Limb (tissue), 2 donors: Measurements from ENCODE around the gene NFATC4.
"Not testable (repeated sequence)": the region's sequence is repeated elsewhere in the genome, so short reads cannot be mapped to it uniquely, and the experiment has no call there.

Experiments used
- DNase-seq, 2 donors: peaks; one replicate each; pipeline ENCODE4 v3.0.0-alpha.2; 2016; ENCODE audit errors: extremely low spot score in 2 of 2

Gene NFATC4

DNA sequence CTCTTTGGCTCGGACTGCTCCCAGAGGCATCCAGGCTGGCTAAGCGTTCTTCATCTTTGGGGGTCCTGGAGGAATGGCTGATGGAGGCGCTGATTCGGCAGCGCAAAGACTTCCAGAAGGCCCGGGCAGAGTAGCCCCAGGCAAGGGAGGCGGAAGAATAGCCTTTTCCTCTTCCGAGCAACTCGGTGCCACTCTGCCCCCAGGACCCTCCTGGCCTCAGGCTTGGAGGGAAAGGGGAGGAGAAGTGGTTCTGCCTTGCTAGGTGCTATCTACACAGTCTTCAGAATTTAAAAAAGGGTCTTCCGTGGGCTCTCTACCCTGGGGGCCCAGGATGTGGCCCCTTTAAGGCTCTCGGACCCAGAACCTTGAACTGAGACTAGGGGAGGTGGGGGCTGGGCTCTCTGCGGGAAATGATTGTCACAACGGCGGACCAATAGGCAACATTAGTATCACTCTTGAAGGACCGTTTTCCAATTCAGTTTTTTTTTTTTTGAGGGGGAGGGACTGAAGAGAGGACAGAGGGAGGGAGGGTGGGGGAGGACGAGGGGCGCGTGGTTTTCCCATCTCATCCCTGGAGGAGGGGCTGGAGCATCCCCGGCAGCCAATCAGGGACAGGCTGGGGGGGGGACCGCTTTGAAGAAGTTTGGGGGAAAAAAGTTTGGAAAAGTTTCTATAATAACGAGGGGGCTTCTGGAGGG lies at the start of gene NFATC4:
NFATC4 (plus strand) TSS at position 671 of the 698 bp plus-strand sequence. CDS start 157 bp downstream, outside the sequence.
- DNase-seq = peak; percentile 90 to 92

DNA sequence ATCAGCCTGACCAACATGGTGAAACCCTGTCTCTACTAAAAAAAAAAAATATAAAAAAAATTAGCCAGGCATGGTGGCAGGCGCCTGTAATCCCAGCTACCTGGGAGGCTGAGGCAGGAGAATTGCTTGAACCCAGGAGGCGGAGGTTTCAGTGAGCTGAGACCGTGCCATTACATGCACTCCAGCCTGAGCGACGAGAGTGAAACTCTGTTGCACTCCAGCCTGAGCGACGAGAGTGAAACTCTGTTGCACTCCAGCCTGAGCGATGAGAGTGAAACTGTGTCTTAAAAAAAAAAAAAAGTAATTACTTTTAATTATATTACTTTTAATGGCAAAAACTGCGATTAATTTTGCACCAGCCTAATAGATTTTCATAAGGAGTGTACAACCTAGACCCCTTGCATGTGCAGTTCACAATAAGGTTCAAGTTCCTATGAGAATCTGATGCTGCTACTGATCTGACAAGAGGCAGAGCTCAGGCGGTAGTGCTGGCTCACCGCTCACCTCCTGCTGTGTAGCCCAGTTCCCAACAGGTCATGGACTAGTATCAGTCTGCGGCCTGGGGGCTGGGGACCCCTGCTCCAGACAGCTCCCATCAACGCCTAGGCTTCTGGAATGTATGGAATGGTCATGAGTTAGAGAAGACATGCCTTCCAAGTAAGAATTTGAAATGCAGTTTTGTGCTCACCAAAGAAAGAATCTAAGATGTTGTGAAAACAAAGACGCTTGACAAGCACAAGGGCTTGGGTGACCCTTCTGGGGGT lies 46.6 kb upstream of the NFATC4 start:
- DNase-seq = no peak

DNA sequence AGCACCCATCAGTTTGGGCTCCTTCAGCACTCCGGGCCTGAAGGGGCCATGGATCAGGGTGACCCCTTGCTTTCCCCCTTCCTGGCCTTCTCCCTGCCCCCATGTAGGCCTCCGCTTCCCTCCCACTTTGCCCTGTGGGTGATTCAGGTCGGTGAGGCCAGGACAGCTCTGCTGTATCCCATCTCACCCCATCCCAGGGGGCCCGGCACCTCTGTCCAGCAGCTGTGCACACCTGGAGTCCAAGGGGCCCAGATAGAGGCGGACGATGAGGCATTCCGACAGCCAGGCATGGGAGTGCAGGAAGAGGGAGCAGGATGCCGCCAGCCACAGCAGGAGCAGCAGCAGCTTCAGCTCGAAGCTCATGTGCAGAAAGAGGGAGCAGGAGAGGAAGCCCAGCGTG lies 45.3 kb upstream of the NFATC4 start:
- no peak for DNase-seq

DNA sequence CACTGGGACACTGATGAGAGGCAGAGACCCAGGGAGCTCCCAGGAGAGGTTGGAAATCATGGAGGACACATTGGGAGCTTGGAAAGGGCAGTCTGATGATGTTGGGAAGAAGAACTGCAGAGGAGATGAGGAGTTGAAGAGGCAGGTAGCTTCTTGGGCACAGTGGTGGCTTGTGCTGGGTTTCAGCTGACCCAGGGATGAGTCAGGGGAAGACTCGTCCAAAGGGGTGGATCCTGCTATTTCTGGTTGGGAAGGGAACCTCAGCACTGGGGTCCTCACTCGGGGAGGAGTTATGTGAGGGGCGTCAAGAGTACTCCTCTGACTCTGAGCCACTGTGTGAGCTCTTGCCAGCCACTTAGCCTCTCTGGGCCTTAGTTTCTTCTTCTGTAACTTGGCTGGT lies 44.6 kb upstream of the NFATC4 start:
- DNase-seq = no peak

DNA sequence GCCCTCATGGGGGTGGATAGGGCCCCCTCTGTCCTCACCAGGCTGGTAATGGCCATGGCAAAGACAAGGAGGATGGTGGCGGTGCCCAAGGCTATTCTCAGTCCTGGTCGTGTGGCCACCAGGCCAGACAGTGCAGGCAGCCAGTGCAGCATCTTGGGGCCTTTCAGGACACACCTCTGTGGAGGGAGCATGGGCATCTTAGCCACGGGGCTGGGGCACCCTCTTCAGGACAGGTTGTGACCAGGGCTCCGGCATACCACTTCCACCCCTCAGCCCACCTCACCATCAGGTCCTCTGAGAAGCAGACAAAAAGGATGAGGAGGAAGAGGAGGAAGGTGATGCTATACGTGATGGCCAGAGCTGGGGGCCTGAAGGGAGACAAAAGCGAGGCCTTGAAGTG lies 44.0 kb upstream of the NFATC4 start:
- no peak for DNase-seq

DNA sequence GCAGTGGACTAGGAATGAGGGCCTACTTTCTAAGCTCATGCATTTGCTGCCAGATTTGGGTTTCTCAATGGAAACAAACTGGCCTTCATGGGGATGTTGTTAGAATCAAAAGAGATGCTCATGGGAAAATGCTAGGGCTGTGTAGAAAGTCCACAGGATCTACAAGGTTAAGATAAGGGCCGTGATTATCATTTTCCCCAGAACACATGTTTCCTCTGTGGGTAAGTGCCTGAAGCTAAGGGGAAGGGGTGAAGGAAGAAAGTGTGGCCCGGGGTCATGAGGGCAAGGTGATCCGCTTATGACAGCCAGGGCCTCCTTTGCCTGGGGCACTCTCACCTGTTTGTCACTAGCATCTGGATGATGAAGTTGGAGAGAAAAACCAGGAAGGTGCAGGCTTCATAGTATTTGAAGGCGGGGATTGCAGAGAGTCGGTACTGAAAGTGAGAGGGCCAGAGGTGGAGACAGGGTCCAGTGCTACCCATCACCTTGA lies 42.9 kb upstream of the NFATC4 start:
- no peak for DNase-seq

DNA sequence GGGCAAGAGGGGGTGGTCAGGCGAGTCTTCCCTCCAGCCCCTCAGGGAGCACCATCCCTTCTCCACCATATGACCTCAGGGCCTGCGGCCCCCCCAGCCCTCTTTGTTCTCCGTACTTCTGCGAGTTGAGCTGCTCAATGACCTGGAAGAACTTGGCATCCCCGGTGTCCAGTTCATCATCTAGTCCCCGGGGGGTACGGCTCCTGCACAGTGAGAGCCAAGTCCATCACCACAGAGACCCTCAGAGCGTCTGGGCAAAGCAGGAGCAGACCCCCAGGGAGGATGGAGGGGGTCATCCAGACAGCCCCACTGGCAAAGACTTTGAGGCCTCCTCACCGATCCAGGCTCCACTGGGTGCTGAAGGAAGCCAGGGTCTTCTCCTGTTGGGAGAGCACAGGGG lies 42.0 kb upstream of the NFATC4 start:
- no peak for DNase-seq

DNA sequence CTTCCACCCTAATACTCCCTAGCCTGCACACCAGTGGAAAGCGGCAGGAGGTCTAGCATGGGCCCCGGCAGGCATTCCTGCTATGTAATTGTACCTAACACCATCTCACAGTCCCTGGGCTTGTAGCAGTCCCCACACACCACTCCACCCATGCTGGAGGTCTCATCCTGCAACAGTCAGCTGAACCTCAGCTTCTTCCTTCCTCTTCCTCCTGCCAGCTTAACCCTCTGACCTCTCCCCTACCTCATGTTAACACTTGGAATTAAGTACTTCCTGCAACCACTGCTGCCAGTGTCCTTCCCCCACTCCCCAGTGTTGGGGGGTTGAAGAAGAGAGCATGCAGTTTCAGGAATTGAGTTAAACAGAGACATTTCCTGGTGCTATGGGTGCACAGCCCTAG lies 40.7 kb upstream of the NFATC4 start:
- DNase-seq = no peak

DNA sequence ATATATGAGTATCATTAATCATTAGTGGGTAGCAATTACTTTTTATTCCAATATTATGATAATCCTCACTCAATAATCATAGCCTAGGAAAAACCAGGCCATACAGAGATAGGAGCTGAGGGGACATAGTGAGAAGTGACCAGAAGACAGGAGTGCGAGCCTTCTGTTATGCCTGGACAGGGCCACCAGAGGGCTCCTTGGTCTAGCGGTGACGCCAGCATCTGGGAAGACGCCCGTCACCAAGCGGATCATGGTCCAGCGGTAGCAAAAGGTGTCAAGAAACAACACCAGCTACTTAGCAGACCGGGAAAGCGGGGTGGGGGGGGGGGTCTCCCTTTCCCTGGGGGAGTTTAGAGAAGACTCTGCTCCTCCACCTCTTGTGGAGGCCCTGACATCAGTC lies 40.1 kb upstream of the NFATC4 start:
- not testable (repeated sequence) for DNase-seq

DNA sequence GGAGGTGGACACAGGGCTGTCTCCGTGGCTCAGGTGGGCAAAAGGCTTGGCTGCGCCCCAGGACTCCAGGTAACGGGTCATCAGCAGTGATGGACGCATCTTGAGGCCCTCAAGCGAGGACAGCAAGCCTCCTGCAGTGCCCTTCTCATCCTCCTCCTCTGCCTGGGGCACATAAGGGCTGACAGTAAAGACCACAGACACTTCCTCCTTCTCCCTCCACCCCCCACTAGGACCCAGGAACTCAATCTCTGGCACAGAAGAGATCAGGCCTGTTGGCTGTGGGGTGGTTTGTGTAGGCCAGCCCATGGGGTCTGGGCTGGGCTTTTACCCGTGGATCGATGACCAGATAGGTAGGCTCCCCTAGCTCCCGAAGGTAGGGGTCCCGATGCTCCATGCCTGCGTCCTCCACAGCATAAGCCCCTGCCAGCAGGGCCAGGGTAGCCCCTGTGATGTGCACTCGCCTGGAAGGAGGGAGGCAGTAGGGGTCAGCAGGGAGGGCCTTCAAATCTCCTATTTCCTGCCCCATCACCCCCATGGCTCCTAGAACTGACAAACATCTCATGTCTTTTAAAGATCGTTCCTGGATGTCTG lies 38.8 kb upstream of the NFATC4 start:
- no peak for DNase-seq

DNA sequence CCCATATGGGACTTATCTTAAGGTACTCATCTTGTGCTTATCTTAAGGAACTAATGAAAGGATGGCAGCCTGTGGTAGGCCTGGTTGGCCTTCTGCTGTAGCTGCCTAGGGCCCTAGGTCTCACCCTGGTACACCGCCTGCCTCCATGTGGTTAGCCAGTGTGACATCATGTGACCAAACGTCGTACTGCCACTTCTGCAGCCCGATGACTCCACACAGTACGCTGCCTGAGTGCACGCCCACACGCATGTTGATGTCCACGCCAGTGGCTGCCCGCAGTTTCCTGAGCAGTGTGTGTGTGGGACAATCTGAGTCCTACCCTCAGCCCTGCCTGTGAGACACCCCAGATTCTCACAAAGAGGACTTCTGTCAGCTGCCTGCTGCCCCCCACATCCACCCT lies 38.2 kb upstream of the NFATC4 start:
- no peak for DNase-seq

DNA sequence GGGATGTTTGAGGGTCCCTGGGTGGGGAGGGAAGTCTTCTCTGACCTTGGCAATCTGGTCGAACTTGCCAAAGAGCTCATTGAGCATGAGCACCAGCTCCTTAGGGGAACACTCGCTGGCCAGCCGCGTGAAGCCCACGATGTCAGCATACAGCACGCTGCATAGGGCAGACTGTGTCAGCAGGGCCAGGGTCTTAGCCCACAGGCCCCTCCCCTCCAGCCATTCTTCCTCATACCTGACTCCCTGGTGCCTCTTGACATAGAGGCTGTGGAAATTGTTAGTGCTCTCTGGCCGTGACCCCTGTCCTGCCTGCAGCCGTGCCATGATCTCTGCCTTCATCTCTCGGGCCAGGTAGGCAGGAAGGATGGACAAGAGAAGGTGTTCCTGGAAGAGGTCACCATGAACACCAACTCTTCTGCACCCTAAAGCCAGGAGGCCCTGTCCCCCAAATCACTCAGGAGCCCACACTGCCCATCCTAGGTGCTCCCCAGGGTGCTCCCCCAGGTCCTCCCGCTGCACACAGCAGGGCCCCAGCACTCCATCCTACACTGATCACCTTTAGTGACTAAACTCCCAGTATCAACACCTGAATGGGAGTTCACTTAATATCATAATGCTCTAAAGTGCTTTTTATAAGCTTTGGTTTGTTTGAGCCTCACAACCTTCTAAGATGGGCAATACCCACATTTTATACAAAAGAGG lies 36.9 kb upstream of the NFATC4 start:
- DNase-seq = no peak

DNA sequence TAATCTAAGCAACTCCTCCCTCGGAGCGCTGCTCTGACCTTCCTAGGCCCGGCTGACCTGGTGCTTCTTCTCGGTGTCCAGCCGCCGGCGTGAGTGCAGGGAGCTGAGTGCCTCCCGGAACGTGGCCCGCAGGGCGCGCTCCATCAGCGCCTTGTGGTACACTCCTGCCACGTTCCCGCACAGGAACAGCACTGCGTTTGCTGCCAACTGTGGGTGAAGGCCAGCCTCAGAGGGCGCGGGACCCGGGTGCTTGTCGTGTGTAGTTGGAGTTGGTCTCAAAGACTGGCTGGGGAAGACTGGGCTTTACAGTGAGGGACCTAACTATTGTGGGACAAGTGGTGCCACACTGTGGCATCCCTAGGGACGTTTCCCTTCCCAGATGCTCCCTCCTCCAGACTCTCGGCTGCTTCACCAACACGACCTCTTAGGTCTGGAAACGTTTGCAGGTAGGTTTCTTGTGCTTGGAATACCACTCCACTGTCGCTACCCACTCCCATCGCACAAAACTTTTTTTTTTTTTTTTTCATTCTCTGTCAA lies 36.2 kb upstream of the NFATC4 start:
- DNase-seq = no peak

DNA sequence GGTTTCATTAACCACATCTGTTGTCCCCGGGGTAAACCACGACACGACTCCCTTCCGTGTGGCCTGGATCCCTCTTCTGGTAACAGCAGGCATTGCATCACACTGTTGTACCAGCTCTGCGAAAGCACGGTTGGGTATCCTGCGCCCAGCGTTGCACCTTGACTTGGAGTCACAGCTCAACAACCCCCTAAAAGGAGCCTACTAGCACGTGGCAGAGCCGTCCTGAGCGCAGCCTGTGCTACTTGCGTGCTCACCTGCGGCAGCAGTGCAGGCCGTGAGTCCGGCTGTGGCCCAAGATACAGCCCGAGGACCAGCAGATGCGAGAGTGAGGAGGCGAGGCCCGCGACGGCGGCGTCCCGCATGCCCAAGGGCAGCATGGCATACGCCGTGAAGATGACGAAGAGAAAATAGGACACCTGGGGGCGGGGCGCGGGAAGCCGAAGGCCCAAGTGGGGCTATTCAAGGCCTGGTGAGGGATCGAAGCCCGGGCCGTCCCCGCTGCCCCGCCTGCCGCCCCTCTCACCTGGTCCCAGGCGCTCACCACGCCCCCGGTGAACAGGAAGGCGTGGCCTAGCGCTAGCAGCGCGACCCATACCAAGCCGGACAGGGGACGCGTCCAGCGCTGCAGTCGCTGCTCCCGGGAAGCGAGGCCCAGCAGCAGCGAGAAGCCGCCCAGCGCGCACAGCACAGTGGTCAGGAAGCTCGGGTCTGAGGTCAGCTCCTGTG lies 35.6 kb upstream of the NFATC4 start:
- peak; percentile 58 to 77 for DNase-seq

DNA sequence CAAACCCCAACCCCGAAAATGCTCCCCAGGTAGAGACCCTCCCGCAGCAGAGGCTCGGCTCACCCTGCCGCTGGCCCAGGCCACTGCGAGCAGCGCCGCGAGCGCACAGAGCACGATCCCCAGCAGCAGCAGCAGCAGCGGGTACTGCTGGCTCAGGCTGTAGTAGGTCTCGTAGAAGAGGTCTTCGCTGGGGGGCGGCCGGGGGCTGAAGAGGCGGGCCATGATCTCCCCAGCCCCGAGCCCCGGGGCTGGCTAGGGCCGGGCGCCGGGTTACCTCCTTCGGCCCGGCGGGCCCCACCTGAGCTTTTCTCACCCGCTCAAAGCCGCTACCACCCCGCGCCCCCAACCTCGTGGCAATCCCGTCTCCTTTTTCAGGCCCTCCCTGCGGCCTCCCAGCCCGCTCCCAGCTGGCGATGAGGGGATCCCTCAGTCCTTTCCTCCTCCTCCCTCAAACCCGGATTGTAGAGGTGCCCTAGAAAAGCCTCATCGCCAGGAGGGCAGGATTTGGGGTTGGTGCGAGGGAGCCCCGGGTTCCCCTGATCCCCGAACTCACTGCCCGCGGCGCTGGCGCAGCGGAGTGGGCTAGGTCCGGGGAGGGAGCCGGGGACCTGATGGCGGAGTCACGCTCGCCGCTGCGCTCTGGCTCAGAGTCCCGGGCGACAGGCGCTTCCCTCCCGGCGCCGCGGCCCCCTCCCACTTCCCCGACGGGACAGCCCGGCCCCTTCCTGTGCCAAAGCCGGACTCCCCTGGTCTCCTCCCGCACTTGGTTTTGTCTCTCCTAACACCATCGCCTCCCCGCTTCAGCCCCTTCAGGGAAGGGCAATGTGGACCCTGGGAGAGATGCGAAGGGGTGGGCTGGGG lies 33.3 kb upstream of the NFATC4 start, which contains the start of gene ADCY4:
ADCY4 (minus strand) TSS at position 641 of the 861 bp plus-strand sequence; CDS start at position 222, 419 bp downstream.
- DNase-seq = no peak

DNA sequence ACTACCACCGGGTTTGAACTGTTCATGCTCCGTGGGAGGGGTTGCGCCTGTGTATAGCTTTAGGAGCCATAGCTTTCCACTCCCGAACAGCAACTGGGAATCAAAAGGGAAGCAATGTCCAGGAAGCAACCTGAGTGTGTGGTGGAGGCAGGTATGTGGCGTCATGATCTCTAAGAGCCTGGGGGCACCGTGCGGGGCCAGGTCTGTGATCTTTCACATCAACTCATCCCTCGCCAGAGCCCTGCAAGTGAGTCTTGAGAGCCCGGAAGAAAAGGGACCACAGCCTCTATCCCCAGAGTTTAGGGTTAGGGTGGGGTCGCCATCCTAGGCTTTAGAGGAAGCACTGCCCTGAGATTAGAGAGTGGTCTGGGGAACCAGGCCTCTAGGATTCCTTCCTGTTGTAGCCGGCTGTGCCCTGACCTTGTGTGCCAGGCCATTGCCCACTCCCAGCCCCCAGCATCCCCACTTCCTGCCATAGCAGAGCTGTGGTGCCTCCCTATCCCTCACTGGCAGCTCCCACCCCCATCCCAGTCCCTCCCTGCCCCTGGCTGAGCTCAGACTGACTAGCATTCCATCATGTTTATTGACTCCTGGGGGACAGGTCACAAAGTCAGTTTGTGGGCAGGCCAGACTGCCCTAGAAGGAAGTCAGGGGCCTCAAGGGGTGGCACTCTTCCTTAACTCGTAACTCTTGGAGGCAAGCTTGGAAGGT lies 32.4 kb upstream of the NFATC4 start:
- no peak for DNase-seq

DNA sequence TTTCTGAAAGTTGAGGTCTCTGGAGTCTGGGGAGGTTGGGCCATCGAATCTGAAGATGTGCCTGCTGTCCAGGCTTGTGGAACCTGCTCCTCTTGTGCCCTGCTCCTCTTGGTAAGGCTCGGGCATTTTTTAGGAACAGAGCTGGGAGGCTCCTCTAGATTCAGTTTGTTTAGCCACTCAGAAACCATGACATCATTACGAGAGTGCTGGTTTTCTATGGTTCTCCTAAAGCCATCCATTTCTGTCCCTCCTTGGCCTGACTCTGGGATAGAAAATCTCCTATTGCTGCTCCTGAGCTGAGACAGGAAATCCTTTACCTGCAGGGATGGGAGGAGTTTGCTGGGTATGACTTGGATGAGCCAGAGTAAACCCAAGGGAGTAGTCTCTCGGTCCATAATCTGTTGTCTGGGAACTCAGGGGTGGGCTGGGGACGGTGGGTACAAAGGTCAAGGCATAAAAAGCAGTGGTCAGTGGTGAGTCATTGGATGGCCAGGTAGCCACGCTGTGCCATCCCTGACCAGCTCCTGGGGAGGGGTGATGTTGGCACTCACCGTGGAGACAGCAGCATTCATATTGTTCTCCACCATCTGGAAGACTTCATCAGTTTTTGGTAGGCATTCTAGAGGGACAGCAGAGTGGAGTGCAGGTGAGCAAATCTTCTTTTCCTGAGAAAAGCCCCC lies 30.7 kb upstream of the NFATC4 start:
- DNase-seq = no peak

DNA sequence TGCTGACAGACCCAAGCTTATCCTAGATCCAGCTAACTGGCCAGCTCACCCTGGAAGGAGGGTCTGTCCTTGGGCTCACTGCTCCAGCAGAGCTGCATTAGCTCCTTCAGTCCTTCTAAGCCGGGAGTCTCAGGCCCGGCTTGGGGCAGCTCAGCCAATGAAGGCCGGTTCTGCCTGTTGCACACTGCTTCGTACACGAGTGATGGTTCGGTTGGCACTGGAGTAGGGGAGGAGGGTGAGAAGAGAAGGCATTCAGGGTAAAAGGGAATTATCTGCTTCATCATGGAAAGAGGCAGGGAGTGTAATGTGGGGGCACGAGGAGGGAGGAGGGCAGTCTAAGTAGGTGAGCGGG lies 30.2 kb upstream of the NFATC4 start:
- no peak for DNase-seq

DNA sequence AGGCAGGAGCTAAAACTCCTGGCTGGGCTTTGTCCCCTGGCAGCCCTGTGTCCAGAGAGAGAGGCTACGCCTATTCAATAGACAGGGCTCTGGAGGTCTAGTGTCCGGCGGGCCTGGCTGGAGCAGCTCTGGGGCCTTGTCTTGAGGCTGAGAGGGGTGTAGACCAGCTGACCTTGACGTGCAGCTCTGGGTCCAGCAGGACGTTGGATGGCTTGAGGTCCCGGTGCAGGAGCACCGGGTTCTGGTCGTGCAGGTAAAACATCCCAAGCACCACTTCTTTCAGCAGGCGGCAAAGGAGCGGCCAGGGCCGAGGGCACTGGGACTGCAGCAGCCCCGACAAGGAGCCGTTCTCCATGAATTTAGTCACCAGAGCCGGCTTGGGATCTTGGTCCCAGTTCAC lies 29.1 kb upstream of the NFATC4 start:
- no peak for DNase-seq
